Esophagus muscularis mucosa (tissue), 4 donors: ENCODE results near the gene C16orf95. TPM values are rescaled to one million over a fixed set of nuclear protein-coding genes. Genes with fewer than 3 reads are reported as not detected.

Source experiments
- DNase-seq: peaks from one replicate; pipeline ENCODE4 v3.0.0-alpha.2; 2017; ENCODE audit errors: extremely low spot score
- H3K27ac ChIP-seq, 4 donors: fragments of 200-600 bp; sonication (generic); replicated peaks in 1 of 4; 1 replicate in 3 of 4; 2 replicates in 1 of 4; pipeline ENCODE4 v1.5.1; 2016 to 2019; ENCODE audit warnings: mild to moderate bottlenecking in 1 of 4
- H3K27me3 ChIP-seq, 4 donors: fragments of 200-600 bp; sonication (generic); one replicate each; pipeline versions ENCODE4 v1.5.1 to v1.6.0; 2016 to 2019
- H3K36me3 ChIP-seq, 4 donors: fragments of 200-600 bp; sonication (generic); one replicate each; pipeline ENCODE4 v1.5.1; 2016 to 2019
- H3K4me1 ChIP-seq, 4 donors: fragments of 200-600 bp; sonication (generic); one replicate each; pipeline ENCODE4 v1.5.1; 2016 to 2019
- H3K4me3 ChIP-seq, 4 donors: fragments of 200-600 bp; sonication (generic); 1 replicate in 2 of 4; 2 replicates in 2 of 4; pipeline ENCODE4 v1.5.1; 2016 to 2019; ENCODE audit warnings: mild to moderate bottlenecking in 4 of 4, moderate library complexity in 1 of 4
- H3K9me3 ChIP-seq, 4 donors: fragments of 200-600 bp; sonication (generic); 1 replicate in 3 of 4; 2 replicates in 1 of 4; pipeline ENCODE4 v1.5.1; 2016 to 2019
- CTCF ChIP-seq, 3 experiments: fragments of 200-600 bp in 2 of 3; fragments of 450-650 bp in 1 of 3; sonication (generic) in 2 of 3; IDR thresholded peaks; one replicate each; pipeline ENCODE4 v1.5.1; 2017 to 2019; ENCODE audit warnings: antibody characterized with exemption in 3 of 3, mild to moderate bottlenecking in 2 of 3, moderate library complexity in 1 of 3
- EP300 ChIP-seq: sonication (generic); formaldehyde crosslinking; IDR thresholded peaks from one replicate; pipeline ENCODE4 v1.6.1; 2017; ENCODE audit warnings: antibody characterized with exemption
- POLR2A ChIP-seq: fragments of 450-650 bp; IDR thresholded peaks from one replicate; pipeline ENCODE4 v1.6.1; 2017; ENCODE audit warnings: antibody characterized with exemption, moderate library complexity, mild to moderate bottlenecking, low read depth
- POLR2AphosphoS5 ChIP-seq, 2 donors: sonication (generic); formaldehyde crosslinking; IDR thresholded peaks; one replicate each; pipeline ENCODE4 v1.6.1; 2017; ENCODE audit warnings: antibody characterized with exemption in 2 of 2
- WGBS: methylation state at CpG from one replicate; pipeline ENCODE4 v1.1.5; 2018; 5-methylcytosine and 5-hydroxymethylcytosine counted together
- intact Hi-C: fragments of 100-400 bp; cut with DNase I; formaldehyde crosslinking; loops from one replicate; pipeline ENCODE4 v1.15.1; 2023
- total RNA-seq, 4 donors: library from RNA; depleted of rRNA; stranded (reverse); fragments of >200 nt; gene quantifications; one replicate each; pipeline versions ENCODE4 v1.1.0 to v1.2.1, GENCODE V29; 2016

C16orf95 gene
- total RNA-seq, 4 donors from 2014 or later, result 0.50 to 3.2 (median 1.8) TPM

DNA sequence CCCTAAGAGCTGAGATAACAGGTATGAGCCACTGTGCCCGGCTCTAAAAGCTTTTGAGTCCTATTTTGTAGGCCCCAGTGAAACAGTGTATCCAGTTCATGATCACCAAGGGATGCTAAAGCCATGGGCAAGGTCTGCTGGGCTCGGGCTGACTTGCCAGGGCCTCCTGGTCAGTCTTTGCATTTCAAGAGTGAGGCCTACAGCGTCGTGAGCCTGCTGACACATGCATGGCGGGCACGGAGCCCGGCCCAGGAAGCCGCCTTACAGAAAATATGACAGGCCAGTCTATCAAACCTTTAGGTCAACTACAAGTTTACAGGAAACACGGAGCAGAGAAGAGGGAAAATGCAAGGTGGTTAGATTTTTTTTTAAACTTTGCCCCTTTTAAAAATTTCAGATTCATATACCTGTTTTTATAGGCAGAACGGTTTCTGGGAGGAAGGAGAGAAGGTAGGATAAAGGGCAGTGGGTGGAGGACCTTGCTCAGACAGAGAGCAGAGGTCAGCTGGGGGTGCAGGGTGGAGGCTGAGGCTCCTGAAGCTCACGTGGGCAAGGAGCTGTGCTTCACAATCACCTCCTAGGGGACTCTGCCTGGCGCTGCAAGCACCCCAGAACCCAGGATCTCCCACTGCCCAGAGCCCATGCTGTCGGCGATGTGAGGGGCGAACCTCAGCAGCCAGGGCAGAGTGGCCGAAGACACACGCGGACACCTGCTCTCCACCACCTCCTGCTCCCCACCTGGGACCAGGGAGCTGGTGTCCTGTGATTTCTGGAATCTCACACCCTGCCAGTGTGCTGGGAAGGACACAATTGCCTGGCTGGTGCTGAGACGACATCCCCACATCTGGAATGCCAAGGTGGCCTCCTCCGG lies 21.3 kb downstream of the C16orf95 start:
- no peak for DNase-seq
- Histone ChIP-seq H3K4me3 (no peak overlapping the region), H3K36me3 (no peaks in the 10 kb centered on the region), H3K4me1 (peaks cover 0 to 5% (median 0%) of the 10 kb centered on the region in 4 donors), H3K9me3 (no peaks in the 10 kb centered on the region), H3K27ac (no peak overlapping the region), H3K27me3 (no peaks in the 10 kb centered on the region)
- TF ChIP-seq CTCF (IDR thresholded peaks at IDR 0.05), result no peak
- no peak for TF ChIP-seq POLR2A
- TF ChIP-seq POLR2AphosphoS5 (IDR thresholded peaks at IDR 0.05), result no peak
- no peak for TF ChIP-seq EP300
- 95% methylated on average over 20 of the region's 20 CpGs for WGBS
- intact Hi-C loops, result no loop called here

DNA sequence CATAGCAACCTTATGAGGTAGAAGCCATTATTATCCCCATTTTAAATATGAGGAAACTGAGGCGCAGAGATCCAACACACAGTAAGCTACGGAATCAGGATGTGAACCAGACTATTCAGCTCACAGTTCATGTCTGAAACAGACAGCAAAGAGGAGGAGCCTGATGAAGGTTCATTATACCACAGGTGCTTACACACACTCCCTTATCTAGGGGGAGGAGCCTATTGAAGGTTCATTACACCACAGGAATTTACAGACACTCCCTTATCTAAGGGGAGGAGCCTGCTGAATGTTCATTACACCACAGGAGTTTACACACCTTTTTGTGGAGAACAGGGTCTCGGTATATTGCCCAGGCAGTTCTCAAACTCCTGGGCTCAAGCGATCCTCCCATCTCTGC lies 21.9 kb downstream of the C16orf95 start:
- no peak for TF ChIP-seq POLR2A
- H3K4me1 ChIP-seq, result peaks cover 0 to 5% (median 0%) of the 10 kb centered on the region in 4 donors
- no peaks in the 10 kb centered on the region for H3K27me3 ChIP-seq
- intact Hi-C loops, result no loop called here
- H3K27ac ChIP-seq, result no peak overlapping the region
- DNase-seq, result no peak
- WGBS, result 81% methylated on average over 4 of the region's 4 CpGs
- H3K4me3 ChIP-seq, result no peak overlapping the region
- no peaks in the 10 kb centered on the region for H3K36me3 ChIP-seq
- no peaks in the 10 kb centered on the region for H3K9me3 ChIP-seq

GRCh38 chr16:87293990-87294389 lies 23.2 kb downstream of the C16orf95 start:
- 93% methylated on average over 3 of the region's 3 CpGs for WGBS
- no peaks in the 10 kb centered on the region for H3K9me3 ChIP-seq
- no peak overlapping the region for H3K4me3 ChIP-seq
- H3K27me3 ChIP-seq, result peaks cover 0 to 4% (median 0%) of the 10 kb centered on the region in 4 donors
- no peak for DNase-seq
- H3K36me3 ChIP-seq, result no peaks in the 10 kb centered on the region
- TF ChIP-seq CTCF (IDR thresholded peaks at IDR 0.05), result no peak
- no peak for TF ChIP-seq POLR2AphosphoS5 (IDR thresholded peaks at IDR 0.05)
- TF ChIP-seq POLR2A, result no peak
- no peak for TF ChIP-seq EP300
- H3K27ac ChIP-seq, result no peak overlapping the region
- intact Hi-C loops, result no loop called here
- peaks cover 0 to 5% (median 0%) of the 10 kb centered on the region in 4 donors for H3K4me1 ChIP-seq

GRCh38 chr16:87291944-87292343 lies 25.2 kb downstream of the C16orf95 start:
- WGBS, result 92% methylated on average over 6 of the region's 6 CpGs
- H3K36me3 ChIP-seq, result no peaks in the 10 kb centered on the region
- peaks cover 0 to 4% (median 0%) of the 10 kb centered on the region in 4 donors for H3K27me3 ChIP-seq
- H3K4me3 ChIP-seq, result no peak overlapping the region
- H3K9me3 ChIP-seq, result peaks cover 0 to 2% (median 1%) of the 10 kb centered on the region in 4 donors
- intact Hi-C loops, result no loop called here
- no peak for DNase-seq
- no peak overlapping the region for H3K27ac ChIP-seq
- TF ChIP-seq EP300 (no peak), POLR2AphosphoS5 (IDR thresholded peaks at IDR 0.05) (no peak), CTCF (IDR thresholded peaks at IDR 0.05) (no peak), POLR2A (no peak)
- no peaks in the 10 kb centered on the region for H3K4me1 ChIP-seq

DNA sequence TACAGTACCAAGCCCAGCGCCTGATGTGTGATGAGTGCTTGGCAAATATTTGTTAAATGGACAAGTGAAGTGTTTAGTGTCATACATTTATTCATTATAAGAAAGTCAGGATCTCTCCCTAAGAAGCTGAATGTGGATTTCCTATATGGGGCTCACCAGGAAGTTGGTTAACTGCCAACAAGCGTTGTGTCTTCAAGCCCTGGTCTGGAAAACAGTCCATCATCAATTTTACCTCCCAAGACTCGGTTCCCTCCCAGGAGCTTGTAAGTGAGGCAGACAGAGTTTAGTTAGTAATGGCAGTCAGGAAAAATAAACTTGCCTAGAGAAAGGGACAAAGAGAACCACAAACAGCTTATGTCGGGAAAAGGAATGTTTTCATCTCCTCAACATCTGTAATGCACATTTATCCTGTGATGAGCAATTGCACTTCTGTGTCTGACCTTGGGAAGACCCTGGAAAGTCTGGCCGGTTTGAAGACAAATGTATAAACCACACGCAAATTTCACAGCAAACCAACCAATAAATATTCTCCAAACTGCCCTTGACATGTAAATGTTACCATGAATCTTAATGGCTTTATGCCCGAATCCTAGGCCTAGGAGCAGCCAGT lies 28.3 kb downstream of the C16orf95 start:
- TF ChIP-seq POLR2A (no peak), CTCF (IDR thresholded peaks at IDR 0.05) (no peak), EP300 (no peak), POLR2AphosphoS5 (IDR thresholded peaks at IDR 0.05) (no peak)
- H3K9me3 ChIP-seq, result peaks cover 0 to 11% (median 4%) of the 10 kb centered on the region in 4 donors
- intact Hi-C loops, result no loop called here
- no peak overlapping the region for H3K27ac ChIP-seq
- H3K36me3 ChIP-seq, result no peaks in the 10 kb centered on the region
- no peaks in the 10 kb centered on the region for H3K4me1 ChIP-seq
- WGBS, result 68% methylated on average over 7 of the region's 7 CpGs
- DNase-seq, result no peak
- no peak overlapping the region for H3K4me3 ChIP-seq
- peaks cover 0 to 4% (median 0%) of the 10 kb centered on the region in 4 donors for H3K27me3 ChIP-seq
